Urinary bladder (tissue), 4 donors: ENCODE results near the gene KNTC1. TPM values are rescaled to one million over a fixed set of nuclear protein-coding genes. Genes with fewer than 3 reads are reported as not detected.
"Not testable (repeated sequence)": the region's sequence is repeated elsewhere in the genome, so short reads cannot be mapped to it uniquely, and the experiment has no call there.

Experiments used
- DNase-seq: peaks from one replicate; pipeline ENCODE4 v3.0.0-alpha.2; 2015; ENCODE audit errors: extremely low spot score
- H3K27ac ChIP-seq: one replicate; pipeline ENCODE4 v1.5.1; 2013; ENCODE audit warnings: low read depth, mild to moderate bottlenecking, moderate library complexity
- H3K36me3 ChIP-seq: one replicate; pipeline ENCODE4 v1.6.1; 2013; ENCODE audit warnings: mild to moderate bottlenecking, moderate library complexity; ENCODE audit not compliant: insufficient read depth
- H3K4me1 ChIP-seq: one replicate; pipeline ENCODE4 v1.6.1; 2013; ENCODE audit warnings: mild to moderate bottlenecking, moderate library complexity; ENCODE audit not compliant: insufficient read depth
- H3K4me3 ChIP-seq: one replicate; pipeline ENCODE4 v1.5.1; 2013; ENCODE audit warnings: low read depth, low read length
- WGBS: extraction: QIAGEN DNeasy Blood & Tissue Kit; methylation state at CpG from one replicate; pipeline ENCODE4 v1.1.7; 2013; 5-methylcytosine and 5-hydroxymethylcytosine counted together
- polyA plus RNA-seq: library from polyadenylated mRNA; stranded (reverse); fragments of 200-250 nt; gene quantifications from one replicate; pipeline ENCODE4 v1.2.3, GENCODE V29; 2013
- total RNA-seq: library from RNA; depleted of rRNA; stranded (reverse); fragments of >200 nt; gene quantifications from one replicate; pipeline ENCODE4 v1.2.3, GENCODE V29; 2014
- donor health status: healthy with polysubstance abuse.
- donor health status: healthy.

KNTC1 gene
- total RNA-seq = 73.9 TPM
- polyA plus RNA-seq = 4.4 TPM

GRCh38 chr12:122526683-122527477 is at the start of gene KNTC1, which contains the start of gene RSRC2:
Gene KNTC1, plus strand, starts transcription at chr12:122527249. Its CDS starts 2,815 bp downstream, at chr12:122530064.
Gene RSRC2, minus strand, starts transcription at chr12:122526936. Its CDS starts 83 bp downstream, at chr12:122526853.
- Histone ChIP-seq H3K36me3 (peaks cover 2% of the 10 kb centered on the region), H3K4me1 (peaks cover 1% of the 10 kb centered on the region), H3K27ac (peak within 1 kb of the TSS; percentile 97), H3K4me3 (peak within 1 kb of the TSS; percentile 76)
- WGBS = under 1% methylated on average over 51 of the region's 51 CpGs
- DNase-seq = peak; percentile 100

GRCh38 chr12:122480753-122481152 is 46.3 kb upstream of the KNTC1 start:
- DNase-seq = no peak
- Histone ChIP-seq H3K4me3 (no peak overlapping the region), H3K36me3 (peaks cover 13% of the 10 kb centered on the region), H3K4me1 (no peaks in the 10 kb centered on the region), H3K27ac (no peak overlapping the region)
- WGBS = 95% methylated on average over 8 of the region's 8 CpGs

GRCh38 chr12:122481861-122482260 is 45.2 kb upstream of the KNTC1 start:
- WGBS = 92% methylated on average over 6 of the region's 6 CpGs
- Histone ChIP-seq H3K4me1 (no peaks in the 10 kb centered on the region), H3K4me3 (no peak overlapping the region), H3K27ac (no peak overlapping the region), H3K36me3 (peaks cover 8% of the 10 kb centered on the region)
- DNase-seq = no peak

- Histone ChIP-seq H3K27ac (no peak overlapping the region), H3K4me3 (no peak overlapping the region), H3K4me1 (no peaks in the 10 kb centered on the region), H3K36me3 (peaks cover 15% of the 10 kb centered on the region)
- DNase-seq = no peak
- WGBS = 93% methylated on average over 5 of the region's 5 CpGs
Observed at GRCh38 chr12:122483969-122484368, 43.1 kb upstream of the KNTC1 start.

GRCh38 chr12:122484385-122484784 is 42.7 kb upstream of the KNTC1 start:
- WGBS = 98% methylated on average over 1 of the region's 1 CpG
- H3K36me3 ChIP-seq = peaks cover 16% of the 10 kb centered on the region
- H3K4me3 ChIP-seq, DNase-seq, H3K27ac ChIP-seq, H3K4me1 ChIP-seq: not testable (repeated sequence)

- H3K27ac ChIP-seq, DNase-seq, H3K4me1 ChIP-seq, H3K4me3 ChIP-seq: not testable (repeated sequence)
- 96% methylated on average over 6 of the region's 6 CpGs for WGBS
- peaks cover 15% of the 10 kb centered on the region for H3K36me3 ChIP-seq
Observed at GRCh38 chr12:122486360-122486759, 40.7 kb upstream of the KNTC1 start.

- Histone ChIP-seq H3K27ac (no peak overlapping the region), H3K36me3 (peaks cover 13% of the 10 kb centered on the region), H3K4me1 (no peaks in the 10 kb centered on the region), H3K4me3 (no peak overlapping the region)
- 96% methylated on average over 7 of the region's 7 CpGs for WGBS
- no peak for DNase-seq
Observed at GRCh38 chr12:122486805-122487426, 40.1 kb upstream of the KNTC1 start.

GRCh38 chr12:122487807-122488206 is 39.2 kb upstream of the KNTC1 start:
- not testable (repeated sequence) for H3K4me3 ChIP-seq, H3K4me1 ChIP-seq, DNase-seq, H3K27ac ChIP-seq
- WGBS = 97% methylated on average over 3 of the region's 3 CpGs
- peaks cover 13% of the 10 kb centered on the region for H3K36me3 ChIP-seq

GRCh38 chr12:122489038-122489437 is 38.0 kb upstream of the KNTC1 start:
- H3K27ac ChIP-seq = no peak overlapping the region
- H3K4me3 ChIP-seq = no peak overlapping the region
- 90% methylated on average over 2 of the region's 2 CpGs for WGBS
- peaks cover 12% of the 10 kb centered on the region for H3K36me3 ChIP-seq
- DNase-seq = no peak
- no peaks in the 10 kb centered on the region for H3K4me1 ChIP-seq

GRCh38 chr12:122491991-122492390 is 35.1 kb upstream of the KNTC1 start:
- Histone ChIP-seq H3K4me3 (no peak overlapping the region), H3K27ac (no peak overlapping the region), H3K36me3 (peaks cover 12% of the 10 kb centered on the region), H3K4me1 (no peaks in the 10 kb centered on the region)
- WGBS = 87% methylated on average over 2 of the region's 2 CpGs
- DNase-seq = no peak

- not testable (repeated sequence) for H3K36me3 ChIP-seq, H3K4me1 ChIP-seq, DNase-seq, H3K27ac ChIP-seq, H3K4me3 ChIP-seq
- WGBS = 80% methylated on average over 6 of the region's 6 CpGs
Observed at GRCh38 chr12:122493222-122493621, 33.8 kb upstream of the KNTC1 start.

- 93% methylated on average over 7 of the region's 7 CpGs for WGBS
- DNase-seq = no peak
- H3K36me3 ChIP-seq = peaks cover 1% of the 10 kb centered on the region
Observed at GRCh38 chr12:122495258-122495657, 31.8 kb upstream of the KNTC1 start.

GRCh38 chr12:122499991-122500684 is 26.9 kb upstream of the KNTC1 start:
- Histone ChIP-seq H3K4me3 (peak overlapping the region; percentile 68), H3K27ac (peak overlapping the region; percentile 97), H3K4me1 (no peaks in the 10 kb centered on the region), H3K36me3 (peaks cover 3% of the 10 kb centered on the region)
- WGBS = under 1% methylated on average over 47 of the region's 47 CpGs
- DNase-seq = peak; percentile 43

More at GRCh38 chr12:122495258-122495657, 31.8 kb upstream of the KNTC1 start:
- H3K27ac ChIP-seq = no peak overlapping the region
- no peak overlapping the region for H3K4me3 ChIP-seq
- no peaks in the 10 kb centered on the region for H3K4me1 ChIP-seq
